Fibroblast of pulmonary artery (primary cell): ENCODE data around the gene KRT83.
"Not testable (repeated sequence)": the region's sequence is repeated elsewhere in the genome, so short reads cannot be mapped to it uniquely, and the experiment has no call there.

Experiments
- DNase-seq: peaks from one replicate; pipeline ENCODE4 v3.0.0-alpha.2; 2010; ENCODE audit warnings: low read depth
- H3K4me3 ChIP-seq: replicated peaks from 2 replicates; pipeline ENCODE4 v1.5.1; 2011; ENCODE audit warnings: low read depth, mild to moderate bottlenecking, control low read depth, low read length, moderate library complexity
- TF ChIP-seq, protein P1 (sequence below): IDR thresholded peaks from 2 replicates; pipeline ENCODE4 v1.5.1; 2011; ENCODE audit warnings: mild to moderate bottlenecking, control low read depth, low read length, inconsistent platforms; ENCODE audit errors: missing control alignments

The KRT83 gene

DNA sequence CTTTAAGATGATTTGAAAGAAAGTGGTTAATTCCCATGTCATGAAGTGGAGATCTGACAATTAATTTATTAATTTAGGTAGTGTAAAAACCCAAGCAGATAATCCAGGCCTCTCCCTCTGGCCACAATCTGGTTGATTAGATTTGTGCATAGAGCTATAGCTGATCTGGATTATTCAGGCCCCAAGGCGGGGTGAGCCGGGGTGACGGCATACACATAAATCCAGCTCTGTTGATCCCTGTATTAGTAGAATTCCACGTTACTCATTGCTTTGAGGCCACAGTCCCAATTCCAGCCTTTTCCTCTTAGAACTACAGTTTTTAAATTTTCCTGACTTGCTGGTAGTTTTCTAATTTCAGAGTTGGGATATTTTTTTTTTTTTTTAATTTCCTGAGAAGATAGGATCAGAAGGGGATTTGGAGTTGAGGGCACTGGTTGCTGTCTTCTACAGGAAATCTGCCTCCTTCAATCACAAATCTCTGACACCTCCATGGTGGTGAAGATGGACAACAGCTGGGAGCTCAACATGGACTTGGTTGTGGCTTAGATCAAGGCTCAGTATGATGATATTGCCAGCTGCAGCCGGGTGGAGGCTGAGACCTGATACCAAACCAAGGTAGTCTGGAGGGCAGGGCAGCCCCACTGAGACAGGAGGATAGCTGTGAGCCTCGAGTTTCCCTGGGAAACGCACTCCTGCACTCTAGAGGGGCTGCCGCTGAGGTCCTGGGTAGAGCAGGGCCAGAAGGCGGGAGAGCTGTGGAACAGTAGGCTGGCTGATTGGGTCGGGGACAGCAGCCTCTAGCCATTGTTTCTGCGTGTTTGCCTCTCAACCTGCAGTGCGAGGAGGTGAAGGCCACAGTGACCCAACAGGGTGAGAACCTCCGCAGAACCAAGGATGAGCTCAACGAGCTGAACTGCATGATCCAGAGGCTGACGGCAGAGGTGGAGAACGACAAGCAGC lies 26.6 kb upstream of the KRT83 start:
- H3K4me3 ChIP-seq: no peak overlapping the region
- TF ChIP-seq, protein P1, sequence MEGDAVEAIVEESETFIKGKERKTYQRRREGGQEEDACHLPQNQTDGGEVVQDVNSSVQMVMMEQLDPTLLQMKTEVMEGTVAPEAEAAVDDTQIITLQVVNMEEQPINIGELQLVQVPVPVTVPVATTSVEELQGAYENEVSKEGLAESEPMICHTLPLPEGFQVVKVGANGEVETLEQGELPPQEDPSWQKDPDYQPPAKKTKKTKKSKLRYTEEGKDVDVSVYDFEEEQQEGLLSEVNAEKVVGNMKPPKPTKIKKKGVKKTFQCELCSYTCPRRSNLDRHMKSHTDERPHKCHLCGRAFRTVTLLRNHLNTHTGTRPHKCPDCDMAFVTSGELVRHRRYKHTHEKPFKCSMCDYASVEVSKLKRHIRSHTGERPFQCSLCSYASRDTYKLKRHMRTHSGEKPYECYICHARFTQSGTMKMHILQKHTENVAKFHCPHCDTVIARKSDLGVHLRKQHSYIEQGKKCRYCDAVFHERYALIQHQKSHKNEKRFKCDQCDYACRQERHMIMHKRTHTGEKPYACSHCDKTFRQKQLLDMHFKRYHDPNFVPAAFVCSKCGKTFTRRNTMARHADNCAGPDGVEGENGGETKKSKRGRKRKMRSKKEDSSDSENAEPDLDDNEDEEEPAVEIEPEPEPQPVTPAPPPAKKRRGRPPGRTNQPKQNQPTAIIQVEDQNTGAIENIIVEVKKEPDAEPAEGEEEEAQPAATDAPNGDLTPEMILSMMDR: no peak
- DNase-seq: no peak

DNA sequence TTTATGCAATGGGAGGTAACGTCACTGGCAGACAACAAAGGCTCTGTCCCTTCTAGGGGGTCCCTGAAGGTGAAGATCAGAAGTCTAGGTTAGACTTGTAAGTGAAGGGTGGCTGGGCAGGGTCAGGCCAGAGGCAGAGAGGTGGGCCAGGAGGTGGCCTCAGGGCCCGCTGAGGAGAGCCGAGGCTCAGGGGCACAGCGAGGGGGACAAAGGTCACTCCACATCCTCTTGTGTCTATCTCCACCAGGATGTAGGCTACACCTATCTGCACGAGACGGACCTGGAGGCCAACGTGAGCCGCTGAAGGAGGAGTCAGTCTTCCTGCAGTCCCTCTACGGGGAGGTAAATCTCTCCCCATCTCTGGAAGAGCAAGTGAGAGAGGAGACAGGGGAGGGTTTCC lies 25.8 kb upstream of the KRT83 start:
- DNase-seq: no peak

DNA sequence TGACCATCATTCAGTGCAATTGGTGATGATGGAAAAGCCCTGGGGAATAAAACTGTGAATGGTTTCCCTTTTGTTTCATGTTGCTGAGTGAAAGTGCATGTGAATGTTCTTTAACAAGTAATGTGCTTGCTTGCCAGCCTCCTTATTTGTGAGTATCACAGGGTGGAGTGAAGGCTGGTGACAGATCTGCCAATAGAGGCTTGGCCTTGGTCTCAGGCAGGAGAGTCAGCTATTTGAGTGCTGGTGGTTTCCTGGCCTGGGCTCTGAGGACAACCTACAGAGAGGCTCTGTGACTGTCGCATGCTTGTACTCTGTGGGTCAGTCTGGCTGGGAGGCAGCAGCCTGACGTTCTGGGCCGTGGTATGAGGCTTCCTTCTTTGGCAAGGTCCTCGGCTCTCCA lies 25.4 kb upstream of the KRT83 start:
- TF ChIP-seq, protein P1: no peak
- H3K4me3 ChIP-seq: no peak overlapping the region
- DNase-seq: no peak

More for the DNA sequence above, 25.8 kb upstream of the KRT83 start:
- no peak overlapping the region for H3K4me3 ChIP-seq
- TF ChIP-seq, protein P1: no peak

DNA sequence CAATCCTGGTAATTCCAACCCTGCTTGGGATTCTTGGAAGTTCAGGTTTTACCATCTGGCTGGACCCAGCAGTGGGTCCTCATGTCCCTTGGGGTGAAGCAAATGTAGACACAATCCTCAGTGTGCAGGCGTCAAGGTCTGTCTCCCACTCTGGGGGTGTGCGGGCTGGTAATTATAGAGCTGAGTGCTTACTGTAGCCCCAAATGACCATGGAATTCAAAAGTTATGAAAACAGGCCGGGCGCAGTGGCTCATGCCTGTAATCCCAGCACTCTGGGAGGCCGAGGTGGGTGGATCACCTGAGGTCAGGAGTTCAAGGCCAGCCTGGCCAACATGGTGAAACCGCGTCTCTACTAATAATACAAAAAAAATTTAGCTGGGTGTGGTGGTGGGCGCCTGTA lies 23.8 kb upstream of the KRT83 start:
- not testable (repeated sequence) for H3K4me3 ChIP-seq, DNase-seq

DNA sequence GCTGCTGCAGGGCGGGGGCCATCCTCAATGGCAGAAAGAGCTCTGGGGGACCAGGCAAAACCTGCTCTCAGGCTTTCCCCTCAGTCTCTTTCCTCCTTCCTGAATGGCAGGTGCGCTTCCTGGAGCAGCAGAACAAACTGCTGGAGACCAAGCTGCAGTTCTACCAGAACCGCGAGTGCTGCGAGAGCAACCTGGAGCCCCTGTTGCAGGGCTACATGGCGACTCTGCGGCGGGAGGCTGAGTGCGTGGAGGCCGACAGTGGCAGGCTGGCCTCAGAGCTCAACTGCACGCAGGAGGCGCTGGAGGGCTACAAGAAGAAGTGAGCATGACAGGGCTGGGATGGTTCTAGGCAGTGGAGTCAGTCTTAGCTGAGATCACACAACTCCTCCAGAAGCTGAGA lies 22.9 kb upstream of the KRT83 start:
- no peak for DNase-seq
- H3K4me3 ChIP-seq: no peak overlapping the region
- TF ChIP-seq, protein P1: no peak

DNA sequence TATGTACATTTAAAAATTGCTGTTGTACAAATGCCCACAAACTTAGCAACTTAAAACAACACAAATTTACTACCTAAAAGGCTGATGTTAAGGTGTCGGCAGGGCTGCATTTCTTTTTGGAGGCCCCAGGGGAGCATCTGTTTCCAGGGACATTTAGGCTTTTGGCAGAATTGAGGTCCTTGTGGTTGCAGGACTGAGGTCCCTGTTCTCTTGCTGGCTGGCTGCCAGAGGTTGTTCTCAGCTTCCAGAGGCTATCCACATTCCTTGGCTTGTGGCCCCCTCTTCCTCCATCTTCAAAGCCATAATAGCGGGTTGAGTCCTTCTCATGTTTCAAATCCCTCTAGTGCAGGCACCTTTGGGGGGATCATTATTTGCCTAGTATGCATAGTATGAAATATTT lies 22.4 kb upstream of the KRT83 start:
- H3K4me3 ChIP-seq: no peak overlapping the region
- TF ChIP-seq, protein P1: no peak
- DNase-seq: no peak

DNA sequence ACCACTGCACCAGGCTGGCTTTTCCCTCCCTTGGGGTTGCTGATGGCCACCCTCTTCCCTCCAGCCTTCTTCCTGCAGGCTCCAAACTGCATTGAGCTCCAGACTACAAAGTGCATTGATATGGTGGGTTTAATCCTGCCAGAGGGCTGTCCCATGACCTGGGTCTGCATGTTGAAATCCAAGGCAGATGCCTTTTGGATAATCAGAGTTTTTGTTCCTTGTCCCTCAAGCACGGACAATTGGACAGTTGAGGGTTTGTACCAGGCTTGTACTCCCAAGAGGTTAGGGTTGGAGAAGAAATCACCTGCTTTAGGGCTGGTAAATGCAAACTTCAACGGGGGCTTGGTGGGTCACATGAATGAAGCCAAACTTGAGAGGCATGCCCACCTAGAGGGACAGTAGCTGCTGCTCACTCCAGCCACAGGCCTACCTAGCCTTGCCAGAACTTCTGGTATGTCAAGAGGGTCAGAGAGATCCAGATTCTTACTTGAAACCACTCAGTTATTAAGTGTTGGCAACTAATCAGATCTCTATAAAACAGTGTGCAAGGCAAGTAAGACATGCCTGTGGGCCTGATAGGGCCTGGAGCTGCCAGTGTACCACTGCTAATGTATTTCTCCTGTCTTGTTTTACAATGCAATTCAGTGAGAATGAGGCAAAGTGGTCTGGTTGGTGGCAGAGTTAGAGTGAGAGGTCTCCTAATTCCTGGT lies 21.7 kb upstream of the KRT83 start:
- DNase-seq: no peak
- TF ChIP-seq, protein P1: no peak
- H3K4me3 ChIP-seq: no peak overlapping the region
